ENCODE data around the gene PNMA6A.

The PNMA6A gene

DNA sequence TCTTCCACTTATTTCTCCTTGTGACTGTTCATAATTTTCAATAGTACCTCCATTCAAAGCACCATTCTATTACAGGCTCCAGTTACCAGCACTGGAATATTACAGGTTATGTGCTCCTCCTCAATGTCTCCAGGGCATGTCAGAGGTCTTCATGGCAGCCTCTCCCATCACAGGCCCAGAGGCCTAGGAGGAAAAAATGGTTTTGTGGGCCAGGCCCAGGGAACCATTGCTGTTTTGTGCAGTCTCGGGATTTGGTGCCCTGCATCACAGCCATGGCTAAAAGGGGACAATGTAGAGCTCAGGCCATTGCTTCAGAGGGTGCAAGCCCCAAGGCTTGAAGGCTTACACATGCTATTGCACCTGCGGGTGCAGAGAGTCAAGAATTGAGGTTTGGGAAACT lies 23.2 kb upstream of the PNMA6A start:
- peaks cover 40% of the 10 kb centered on the region for H3K9me3 ChIP-seq (ENCODE audit: severe bottlenecking)
- peaks cover 59% of the 10 kb centered on the region for H3K27me3 ChIP-seq (ENCODE audit: insufficient read depth, low read depth, severe bottlenecking)
- H3K4me3 ChIP-seq (ENCODE audit: low read depth, low read length) = no peak overlapping the region
- TF ChIP-seq, protein P1, sequence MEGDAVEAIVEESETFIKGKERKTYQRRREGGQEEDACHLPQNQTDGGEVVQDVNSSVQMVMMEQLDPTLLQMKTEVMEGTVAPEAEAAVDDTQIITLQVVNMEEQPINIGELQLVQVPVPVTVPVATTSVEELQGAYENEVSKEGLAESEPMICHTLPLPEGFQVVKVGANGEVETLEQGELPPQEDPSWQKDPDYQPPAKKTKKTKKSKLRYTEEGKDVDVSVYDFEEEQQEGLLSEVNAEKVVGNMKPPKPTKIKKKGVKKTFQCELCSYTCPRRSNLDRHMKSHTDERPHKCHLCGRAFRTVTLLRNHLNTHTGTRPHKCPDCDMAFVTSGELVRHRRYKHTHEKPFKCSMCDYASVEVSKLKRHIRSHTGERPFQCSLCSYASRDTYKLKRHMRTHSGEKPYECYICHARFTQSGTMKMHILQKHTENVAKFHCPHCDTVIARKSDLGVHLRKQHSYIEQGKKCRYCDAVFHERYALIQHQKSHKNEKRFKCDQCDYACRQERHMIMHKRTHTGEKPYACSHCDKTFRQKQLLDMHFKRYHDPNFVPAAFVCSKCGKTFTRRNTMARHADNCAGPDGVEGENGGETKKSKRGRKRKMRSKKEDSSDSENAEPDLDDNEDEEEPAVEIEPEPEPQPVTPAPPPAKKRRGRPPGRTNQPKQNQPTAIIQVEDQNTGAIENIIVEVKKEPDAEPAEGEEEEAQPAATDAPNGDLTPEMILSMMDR (IDR thresholded peaks at IDR 0.05; ENCODE audit: low read depth, low read length) = no peak
- no peaks in the 10 kb centered on the region for H3K36me3 ChIP-seq
- no peak overlapping the region for H3K27ac ChIP-seq
- DNase-seq = no peak

DNA sequence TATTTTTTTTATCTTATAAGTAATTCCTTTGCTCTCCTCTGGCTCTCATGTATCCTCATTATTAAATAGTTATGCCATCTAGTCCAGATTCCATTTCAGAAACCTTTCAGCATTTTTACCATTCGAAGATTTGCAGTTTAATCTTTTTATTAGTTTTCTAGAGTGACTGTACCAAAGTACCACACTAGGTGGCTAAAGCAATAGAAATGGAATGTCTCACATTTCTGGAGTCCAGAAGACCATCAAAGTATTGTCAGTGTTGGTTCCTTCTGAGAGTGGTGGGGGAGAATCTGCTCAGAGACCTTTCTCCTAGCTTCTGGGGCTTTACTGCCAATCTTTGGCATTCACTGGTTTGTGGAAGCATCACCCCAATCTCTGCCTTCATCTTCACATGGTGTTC lies 19.7 kb upstream of the PNMA6A start:
- no peak for DNase-seq

DNA sequence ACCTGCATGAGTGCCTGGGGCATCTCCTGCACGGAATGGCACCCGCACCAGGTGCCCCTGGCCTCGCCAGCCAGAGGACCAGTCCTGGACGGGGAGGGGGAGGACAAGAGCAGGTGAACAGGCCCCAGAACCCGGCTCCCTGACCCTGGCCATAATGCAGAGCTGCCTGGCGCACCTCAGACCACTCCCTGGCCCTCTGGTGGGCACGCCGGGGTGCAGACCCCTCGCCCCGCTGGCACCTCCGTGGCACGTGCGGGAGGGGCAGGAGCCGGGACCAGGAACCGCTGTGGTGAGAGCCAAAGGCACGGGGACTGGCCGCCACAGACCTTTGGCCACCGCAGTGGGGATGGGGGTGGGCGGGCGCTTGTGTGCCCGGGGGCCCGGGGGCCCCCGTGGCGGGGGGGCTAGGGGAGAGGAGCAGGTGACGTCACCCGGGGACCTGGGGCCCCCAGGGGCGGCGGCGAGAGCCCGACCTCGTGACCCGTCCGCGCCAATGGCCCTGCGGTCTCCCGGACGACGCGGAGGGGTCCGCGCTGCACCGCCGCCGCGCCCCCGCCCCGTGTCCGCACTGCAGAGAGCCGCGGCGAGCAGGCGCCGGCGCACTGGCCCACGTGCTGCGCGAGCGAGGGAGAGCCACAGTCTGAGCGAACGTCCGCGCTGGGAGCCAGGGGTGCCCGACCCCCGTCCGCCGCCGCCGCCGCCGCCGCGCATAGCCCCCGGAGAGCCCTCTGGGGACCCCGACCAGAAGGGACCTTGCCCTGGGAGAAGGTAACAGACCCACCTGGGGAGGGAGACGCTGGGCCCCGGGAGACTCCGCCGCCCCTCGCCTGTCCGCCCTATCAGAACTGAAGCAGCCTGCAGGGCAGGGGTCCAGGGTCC lies 16.1 kb upstream of the PNMA6A start, which contains the start of gene PNMA3:
TSS of gene PNMA3 (plus strand) at position 600 of the 879 bp plus-strand sequence. CDS start 586 bp downstream, outside the sequence.
- no peak for DNase-seq
- TF ChIP-seq, protein P1 (IDR thresholded peaks at IDR 0.05; ENCODE audit: low read depth, low read length) = no peak
- Histone ChIP-seq H3K27ac (no peak within 1 kb of the TSS), H3K36me3 (no peaks in the 10 kb centered on the region), H3K9me3 (ENCODE audit: severe bottlenecking) (peaks cover 5% of the 10 kb centered on the region), H3K4me3 (ENCODE audit: low read depth, low read length) (no peak within 1 kb of the TSS), H3K27me3 (ENCODE audit: insufficient read depth, low read depth, severe bottlenecking) (peaks cover 87% of the 10 kb centered on the region)

More for the DNA sequence above, 19.7 kb upstream of the PNMA6A start:
- H3K27me3 ChIP-seq (ENCODE audit: insufficient read depth, low read depth, severe bottlenecking) = peaks cover 69% of the 10 kb centered on the region
- H3K9me3 ChIP-seq (ENCODE audit: severe bottlenecking) = peaks cover 26% of the 10 kb centered on the region
- TF ChIP-seq, protein P1 (IDR thresholded peaks at IDR 0.05; ENCODE audit: low read depth, low read length) = no peak
- no peak overlapping the region for H3K27ac ChIP-seq
- no peak overlapping the region for H3K4me3 ChIP-seq (ENCODE audit: low read depth, low read length)
- no peaks in the 10 kb centered on the region for H3K36me3 ChIP-seq

DNA sequence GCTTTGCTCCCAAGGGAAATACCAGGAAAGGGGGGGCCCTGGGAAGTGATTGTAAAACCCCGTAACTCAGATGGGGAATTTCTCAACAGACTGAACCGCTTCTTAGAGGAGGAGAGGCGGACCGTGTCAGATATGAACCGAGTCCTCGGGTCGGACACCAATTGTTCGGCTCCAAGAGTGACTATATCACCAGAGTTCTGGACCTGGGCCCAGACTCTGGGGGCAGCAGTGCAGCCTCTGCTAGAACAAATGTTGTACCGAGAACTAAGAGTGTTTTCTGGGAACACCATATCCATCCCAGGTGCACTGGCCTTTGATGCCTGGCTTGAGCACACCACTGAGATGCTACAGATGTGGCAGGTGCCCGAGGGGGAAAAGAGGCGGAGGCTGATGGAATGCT lies 15.0 kb upstream of the PNMA6A start:
- TF ChIP-seq, protein P1 (IDR thresholded peaks at IDR 0.05; ENCODE audit: low read depth, low read length) = no peak
- no peak for DNase-seq
- Histone ChIP-seq H3K27ac (no peak overlapping the region), H3K36me3 (no peaks in the 10 kb centered on the region), H3K4me3 (ENCODE audit: low read depth, low read length) (no peak overlapping the region), H3K27me3 (ENCODE audit: insufficient read depth, low read depth, severe bottlenecking) (peaks cover 87% of the 10 kb centered on the region), H3K9me3 (ENCODE audit: severe bottlenecking) (peaks cover 3% of the 10 kb centered on the region)

DNA sequence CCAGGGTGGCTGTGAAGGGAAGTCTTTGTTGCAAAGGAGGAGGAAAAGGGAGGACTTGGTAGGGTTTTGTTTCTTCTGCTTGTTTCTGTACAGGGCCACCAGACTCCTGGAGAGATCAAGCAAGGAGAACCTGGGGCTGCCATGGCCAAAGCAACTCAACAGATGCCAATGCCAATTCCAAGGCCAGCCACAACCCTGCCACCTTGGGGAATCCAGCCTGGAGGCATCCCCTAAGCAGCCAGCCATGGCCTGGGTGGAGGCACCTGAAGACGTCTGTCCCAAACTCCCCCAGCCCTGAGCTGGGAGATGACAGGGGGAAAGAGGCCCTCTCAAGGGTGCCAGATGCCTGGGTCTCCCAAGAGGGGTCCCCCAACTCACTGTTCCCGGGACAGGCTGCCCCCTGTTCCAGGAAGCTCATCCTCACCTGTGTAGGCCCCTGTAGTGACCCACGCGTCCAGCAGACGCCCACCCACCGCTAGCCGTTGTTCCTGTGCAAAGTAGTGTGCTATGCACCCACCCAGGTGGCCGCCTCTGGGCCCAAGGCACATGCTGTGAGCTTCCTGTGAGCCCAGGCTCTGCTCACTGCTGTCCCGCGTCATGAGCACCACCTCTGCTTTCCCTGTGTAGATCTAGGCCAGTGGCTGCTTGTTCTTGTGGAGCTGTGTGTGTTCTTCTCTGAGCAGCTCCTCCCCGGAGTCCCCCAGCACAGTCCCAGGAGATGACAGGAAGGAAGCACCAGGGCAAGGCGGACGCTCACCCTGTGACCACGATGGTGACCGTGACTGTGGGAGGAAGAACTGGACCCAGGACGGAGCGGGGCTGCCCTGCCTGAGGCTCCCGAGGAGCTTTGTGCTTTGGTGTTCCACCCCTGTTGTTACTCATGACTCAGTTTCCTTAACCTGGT lies 12.8 kb upstream of the PNMA6A start:
- no peak overlapping the region for H3K27ac ChIP-seq
- no peak for DNase-seq
- TF ChIP-seq, protein P1 (IDR thresholded peaks at IDR 0.05; ENCODE audit: low read depth, low read length) = no peak
- H3K36me3 ChIP-seq = no peaks in the 10 kb centered on the region
- H3K4me3 ChIP-seq (ENCODE audit: low read depth, low read length) = no peak overlapping the region
- peaks cover 97% of the 10 kb centered on the region for H3K27me3 ChIP-seq (ENCODE audit: insufficient read depth, low read depth, severe bottlenecking)
- peaks cover 3% of the 10 kb centered on the region for H3K9me3 ChIP-seq (ENCODE audit: severe bottlenecking)

Data from WERI-Rb-1 (cell line).